ENCODE data around the gene ADAMTS12. TPM values are rescaled to one million over a fixed set of nuclear protein-coding genes. Genes with fewer than 3 reads are reported as not detected.

ADAMTS12 gene
- polyA plus RNA-seq, 1 experiment, result 46.8 TPM

- Histone ChIP-seq H3K27ac (ENCODE audit: low read depth, low read length) (no peak overlapping the region), H3K9me3 (ENCODE audit: control insufficient read depth, insufficient read depth, low read length) (no peaks in the 10 kb centered on the region), H3K27me3 (ENCODE audit: control insufficient read depth, insufficient read depth, low read length) (no peaks in the 10 kb centered on the region), H3K4me3 (ENCODE audit: low read depth, low read length) (no peak overlapping the region)
- no peak for TF ChIP-seq CTCF (IDR thresholded peaks at IDR 0.05; ENCODE audit: low read depth, low read length)
- ChIA-PET POLR2A (no interaction called here), CTCF (interaction anchor here (2.1 to 2.3 kb wide), 2 partner anchors 200 to 235 kb away, joined by 6 to 12 read pairs; no protein-coding TSS in a partner anchor)
- DNase-seq (ENCODE audit: low read depth, low spot score), result no peak
These were observed 157.3 kb downstream of the ADAMTS12 start for GRCh38 chr5:33734537-33734936.

GRCh38 chr5:33733225-33733624 is 158.6 kb downstream of the ADAMTS12 start:
- no peak for DNase-seq (ENCODE audit: low read depth, low spot score)
- H3K27ac ChIP-seq (ENCODE audit: low read depth, low read length), result no peak overlapping the region
- H3K4me3 ChIP-seq (ENCODE audit: low read depth, low read length), result no peak overlapping the region
- H3K9me3 ChIP-seq (ENCODE audit: control insufficient read depth, insufficient read depth, low read length), result no peaks in the 10 kb centered on the region
- no peak for TF ChIP-seq CTCF (IDR thresholded peaks at IDR 0.05; ENCODE audit: low read depth, low read length)
- POLR2A ChIA-PET, result no interaction called here
- H3K27me3 ChIP-seq (ENCODE audit: control insufficient read depth, insufficient read depth, low read length), result no peaks in the 10 kb centered on the region
- CTCF ChIA-PET, result interaction anchor here (0.8 to 2.1 kb wide), 2 partner anchors 202 to 237 kb away, joined by 3 to 12 read pairs; no protein-coding TSS in a partner anchor

GRCh38 chr5:33726422-33727165 is 165.2 kb downstream of the ADAMTS12 start:
- CTCF ChIA-PET, result interaction anchor here (1.0 kb wide), 1 partner anchor 208 kb away, joined by 4 read pairs; no protein-coding TSS in a partner anchor
- Histone ChIP-seq H3K9me3 (ENCODE audit: control insufficient read depth, insufficient read depth, low read length) (no peaks in the 10 kb centered on the region), H3K27me3 (ENCODE audit: control insufficient read depth, insufficient read depth, low read length) (no peaks in the 10 kb centered on the region), H3K27ac (ENCODE audit: low read depth, low read length) (no peak overlapping the region), H3K4me3 (ENCODE audit: low read depth, low read length) (no peak overlapping the region)
- POLR2A ChIA-PET, result interaction anchor here (0.6 kb wide), 1 partner anchor 37 kb away, joined by 4 read pairs; no protein-coding TSS in a partner anchor
- TF ChIP-seq CTCF (IDR thresholded peaks at IDR 0.05; ENCODE audit: low read depth, low read length), result no peak
- no peak for DNase-seq (ENCODE audit: low read depth, low spot score)

- ChIA-PET POLR2A (interaction anchor here (0.6 kb wide), 1 partner anchor 36 kb away, joined by 4 read pairs; no protein-coding TSS in a partner anchor), CTCF (interaction anchor here (0.9 kb wide), 1 partner anchor 209 kb away, joined by 3 read pairs; no protein-coding TSS in a partner anchor)
- Histone ChIP-seq H3K27ac (ENCODE audit: low read depth, low read length) (no peak overlapping the region), H3K4me3 (ENCODE audit: low read depth, low read length) (no peak overlapping the region), H3K27me3 (ENCODE audit: control insufficient read depth, insufficient read depth, low read length) (no peaks in the 10 kb centered on the region), H3K9me3 (ENCODE audit: control insufficient read depth, insufficient read depth, low read length) (no peaks in the 10 kb centered on the region)
- no peak for TF ChIP-seq CTCF (IDR thresholded peaks at IDR 0.05; ENCODE audit: low read depth, low read length)
- DNase-seq (ENCODE audit: low read depth, low spot score), result no peak
These were observed 166.0 kb downstream of the ADAMTS12 start for GRCh38 chr5:33725806-33726205.
